ENCODE results near the gene RUNX2. TPM values are rescaled to one million over a fixed set of nuclear protein-coding genes. Genes with fewer than 3 reads are reported as not detected.
"Not testable (repeated sequence)": the region's sequence is repeated elsewhere in the genome, so short reads cannot be mapped to it uniquely, and the experiment has no call there.

The RUNX2 gene
- total RNA-seq, 4 donors from 2014 or later = 1.00 to 8.1 (median 3.6) TPM

GRCh38 chr6:45666846-45667245, 338.7 kb downstream of the RUNX2 start:
- Histone ChIP-seq H3K36me3 (no peaks in the 10 kb centered on the region), H3K4me3 (no peak overlapping the region), H3K9me3 (no peaks in the 10 kb centered on the region), H3K4me1 (peaks cover 0 to 11% (median 9%) of the 10 kb centered on the region in 4 donors), H3K27ac (no peak overlapping the region), H3K27me3 (peaks cover 36% of the 10 kb centered on the region)
- intact Hi-C loops (cut with DNase I; ENCODE audit: low total_unique reads) = no loop called here
- in situ Hi-C loops (cut with MboI; ENCODE audit: low pct_ligation_motif_present in 1 of 4, low pct_unique_long_range_greater_than_20kb in 1 of 4, low sequenced_read_pairs in 3 of 4) = no loop called here
- TF ChIP-seq POLR2A (IDR thresholded peaks at IDR 0.05) (no peak), POLR2AphosphoS5 (IDR thresholded peaks at IDR 0.05) (no peak), EP300 (IDR thresholded peaks at IDR 0.05; ENCODE audit: low read depth) (no peak)
- TF ChIP-seq, protein P1, sequence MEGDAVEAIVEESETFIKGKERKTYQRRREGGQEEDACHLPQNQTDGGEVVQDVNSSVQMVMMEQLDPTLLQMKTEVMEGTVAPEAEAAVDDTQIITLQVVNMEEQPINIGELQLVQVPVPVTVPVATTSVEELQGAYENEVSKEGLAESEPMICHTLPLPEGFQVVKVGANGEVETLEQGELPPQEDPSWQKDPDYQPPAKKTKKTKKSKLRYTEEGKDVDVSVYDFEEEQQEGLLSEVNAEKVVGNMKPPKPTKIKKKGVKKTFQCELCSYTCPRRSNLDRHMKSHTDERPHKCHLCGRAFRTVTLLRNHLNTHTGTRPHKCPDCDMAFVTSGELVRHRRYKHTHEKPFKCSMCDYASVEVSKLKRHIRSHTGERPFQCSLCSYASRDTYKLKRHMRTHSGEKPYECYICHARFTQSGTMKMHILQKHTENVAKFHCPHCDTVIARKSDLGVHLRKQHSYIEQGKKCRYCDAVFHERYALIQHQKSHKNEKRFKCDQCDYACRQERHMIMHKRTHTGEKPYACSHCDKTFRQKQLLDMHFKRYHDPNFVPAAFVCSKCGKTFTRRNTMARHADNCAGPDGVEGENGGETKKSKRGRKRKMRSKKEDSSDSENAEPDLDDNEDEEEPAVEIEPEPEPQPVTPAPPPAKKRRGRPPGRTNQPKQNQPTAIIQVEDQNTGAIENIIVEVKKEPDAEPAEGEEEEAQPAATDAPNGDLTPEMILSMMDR (IDR thresholded peaks at IDR 0.05) = no peak
- 86 to 94% methylated on average over 2 to 3 of the region's 3 CpGs for WGBS, 2 donors (ENCODE audit: low coverage in 1 of 2)
- DNase-seq = no peak

GRCh38 chr6:45667300-45667699, 339.2 kb downstream of the RUNX2 start:
- no peak overlapping the region for H3K27ac ChIP-seq
- H3K4me3 ChIP-seq = no peak overlapping the region
- H3K36me3 ChIP-seq = no peaks in the 10 kb centered on the region
- no peak for DNase-seq
- 95% methylated on average over 6 of the region's 6 CpGs; no CpG with 5 or more reads in 1 of the 2 donors for WGBS, 2 donors (ENCODE audit: low coverage in 1 of 2)
- intact Hi-C loops (cut with DNase I; ENCODE audit: low total_unique reads) = no loop called here
- no peaks in the 10 kb centered on the region for H3K9me3 ChIP-seq
- TF ChIP-seq POLR2AphosphoS5 (IDR thresholded peaks at IDR 0.05) = no peak
- TF ChIP-seq EP300 (IDR thresholded peaks at IDR 0.05; ENCODE audit: low read depth) = no peak
- TF ChIP-seq, protein P1 (IDR thresholded peaks at IDR 0.05) = no peak
- TF ChIP-seq POLR2A (IDR thresholded peaks at IDR 0.05) = no peak
- in situ Hi-C loops (cut with MboI; ENCODE audit: low pct_ligation_motif_present in 1 of 4, low pct_unique_long_range_greater_than_20kb in 1 of 4, low sequenced_read_pairs in 3 of 4) = no loop called here
- H3K4me1 ChIP-seq = peaks cover 0 to 11% (median 9%) of the 10 kb centered on the region in 4 donors
- peaks cover 31% of the 10 kb centered on the region for H3K27me3 ChIP-seq

DNA sequence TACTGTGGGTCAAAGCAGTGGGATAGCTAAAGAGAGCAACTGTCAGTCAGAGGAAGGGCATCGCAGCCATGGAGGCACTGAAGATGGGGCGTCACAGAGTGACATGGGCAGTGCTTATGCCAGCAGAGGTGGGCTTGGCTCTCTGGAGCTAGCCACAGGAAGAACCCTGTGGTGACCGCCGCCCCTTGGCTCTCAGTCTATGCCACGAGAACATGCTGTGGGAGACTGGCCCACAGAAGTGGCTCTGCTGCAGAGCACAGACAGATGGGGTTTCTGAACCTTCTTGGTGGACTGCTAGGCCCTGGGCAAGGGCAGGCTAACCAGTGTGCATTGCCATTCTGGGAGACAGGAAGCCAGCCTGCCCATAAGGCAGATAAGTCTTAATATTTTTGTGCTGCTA, 339.6 kb downstream of the RUNX2 start:
- no peaks in the 10 kb centered on the region for H3K36me3 ChIP-seq
- 95 to 100% methylated on average over 2 to 5 of the region's 5 CpGs for WGBS, 2 donors (ENCODE audit: low coverage in 1 of 2)
- no peak for DNase-seq
- TF ChIP-seq EP300 (IDR thresholded peaks at IDR 0.05; ENCODE audit: low read depth) = no peak
- no peak for TF ChIP-seq POLR2AphosphoS5 (IDR thresholded peaks at IDR 0.05)
- TF ChIP-seq POLR2A (IDR thresholded peaks at IDR 0.05) = no peak
- TF ChIP-seq, protein P1 (IDR thresholded peaks at IDR 0.05) = no peak
- no peak overlapping the region for H3K27ac ChIP-seq
- H3K4me3 ChIP-seq = no peak overlapping the region
- no peaks in the 10 kb centered on the region for H3K9me3 ChIP-seq
- in situ Hi-C loops (cut with MboI; ENCODE audit: low pct_ligation_motif_present in 1 of 4, low pct_unique_long_range_greater_than_20kb in 1 of 4, low sequenced_read_pairs in 3 of 4) = no loop called here
- peaks cover 0 to 11% (median 9%) of the 10 kb centered on the region in 4 donors for H3K4me1 ChIP-seq
- intact Hi-C loops (cut with DNase I; ENCODE audit: low total_unique reads) = no loop called here
- H3K27me3 ChIP-seq = peaks cover 26% of the 10 kb centered on the region

- H3K4me1 ChIP-seq = peaks cover 0 to 5% (median 4%) of the 10 kb centered on the region in 4 donors
- no peaks in the 10 kb centered on the region for H3K9me3 ChIP-seq
- peaks cover 17% of the 10 kb centered on the region for H3K27me3 ChIP-seq
- in situ Hi-C loops (cut with MboI; ENCODE audit: low pct_ligation_motif_present in 1 of 4, low pct_unique_long_range_greater_than_20kb in 1 of 4, low sequenced_read_pairs in 3 of 4) (no loop called here), intact Hi-C loops (cut with DNase I; ENCODE audit: low total_unique reads) (no loop called here)
- WGBS, 2 donors (ENCODE audit: low coverage in 1 of 2) = 95% methylated on average over 5 to 9 of the region's 9 CpGs
- TF ChIP-seq EP300 (IDR thresholded peaks at IDR 0.05; ENCODE audit: low read depth) (no peak), POLR2AphosphoS5 (IDR thresholded peaks at IDR 0.05) (no peak), POLR2A (IDR thresholded peaks at IDR 0.05) (no peak)
- TF ChIP-seq, protein P1 (IDR thresholded peaks at IDR 0.05) = no peak
- no peak overlapping the region for H3K4me3 ChIP-seq
- no peaks in the 10 kb centered on the region for H3K36me3 ChIP-seq
- no peak overlapping the region for H3K27ac ChIP-seq
- no peak for DNase-seq
Measured at GRCh38 chr6:45668705-45669104, 340.6 kb downstream of the RUNX2 start.

GRCh38 chr6:45673167-45673566, 345.0 kb downstream of the RUNX2 start:
- in situ Hi-C loops (cut with MboI; ENCODE audit: low pct_ligation_motif_present in 1 of 4, low pct_unique_long_range_greater_than_20kb in 1 of 4, low sequenced_read_pairs in 3 of 4); H3K4me3 ChIP-seq; H3K36me3 ChIP-seq; H3K9me3 ChIP-seq; H3K27me3 ChIP-seq; H3K27ac ChIP-seq; intact Hi-C loops (cut with DNase I; ENCODE audit: low total_unique reads); DNase-seq: not testable (repeated sequence)
- H3K4me1 ChIP-seq = peaks cover 0 to 13% (median 12%) of the 10 kb centered on the region in 4 donors
- WGBS, 2 donors (ENCODE audit: low coverage in 1 of 2) = 92 to 100% methylated on average over 1 to 2 of the region's 6 CpGs

DNA sequence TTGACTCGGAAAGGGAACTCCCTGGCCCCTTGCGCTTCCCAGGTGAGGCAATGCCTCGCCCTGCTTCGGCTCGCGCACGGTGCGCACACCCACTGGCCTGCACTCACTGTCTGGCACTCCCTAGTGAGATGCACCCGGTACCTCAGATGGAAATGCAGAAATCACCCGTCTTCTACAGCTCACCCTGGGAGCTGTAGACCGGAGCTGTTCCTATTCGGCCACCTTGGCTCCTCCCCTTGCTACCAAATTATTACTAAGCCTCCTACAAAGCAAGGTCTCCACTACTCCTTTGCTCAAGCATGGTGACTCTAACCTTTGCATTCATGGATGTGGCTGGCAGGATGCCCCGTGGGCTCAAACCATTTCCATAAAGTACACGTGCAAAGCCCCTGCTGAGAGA, 347.0 kb downstream of the RUNX2 start:
- peaks cover 0 to 15% (median 12%) of the 10 kb centered on the region in 4 donors for H3K4me1 ChIP-seq
- H3K27me3 ChIP-seq; H3K36me3 ChIP-seq; H3K27ac ChIP-seq; intact Hi-C loops (cut with DNase I; ENCODE audit: low total_unique reads); H3K9me3 ChIP-seq; in situ Hi-C loops (cut with MboI; ENCODE audit: low pct_ligation_motif_present in 1 of 4, low pct_unique_long_range_greater_than_20kb in 1 of 4, low sequenced_read_pairs in 3 of 4): not testable (repeated sequence)
- WGBS, 2 donors (ENCODE audit: low coverage in 1 of 2) = 47 to 55% methylated on average over 3 to 12 of the region's 14 CpGs
- peak; percentile 43 for DNase-seq
- H3K4me3 ChIP-seq = peak overlapping the region in 1 of 4 donors; percentile 18
